HepG2 (cell line): ENCODE measurements around the gene SETD7. TPM values are rescaled to one million over a fixed set of nuclear protein-coding genes. Genes with fewer than 3 reads are reported as not detected.

Experiments
- ATAC-seq: fragments of 200-7000 bp; cut with Tn5 transposase; 3 replicates; pipeline ENCODE4 v1.9.1; 2020; ENCODE audit warnings: mild to moderate bottlenecking, moderate library complexity
- BruUV-seq: library from RNA; stranded (reverse); fragments of 400-500 nt; replicated peaks from 2 replicates; lab custom pipeline; 2021; lab: Mats Ljungman, UMichigan
- CTCF ChIA-PET: fragments of 300-600 bp; formaldehyde crosslinking; extraction: SDS; loops from one replicate; lab custom pipeline; 2021; ENCODE audit warnings: low total read pairs, inconsistent platforms, low intra/inter-chr PET ratio; lab: Yijun Ruan, JAX
- POLR2A ChIA-PET: fragments of 350-600 bp; sonication (Branson Sonifier 250); formaldehyde crosslinking; loops from one replicate; lab custom pipeline; 2020; ENCODE audit warnings: antibody characterized with exemption, inconsistent platforms; lab: Yijun Ruan, JAX
- DNase-seq: peaks from one replicate; pipeline ENCODE4 v3.0.0-alpha.2; 2015; ENCODE audit warnings: low spot score
- FAIRE-seq: peaks from 3 replicates; lab custom pipeline; 2011; peaks lifted over from hg19 to GRCh38; lab: Jason Lieb, UNC
- H2AFZ ChIP-seq: one replicate; pipeline ENCODE4 v1.6.1; 2011; ENCODE audit warnings: low read length, inconsistent platforms
- H3K27ac ChIP-seq: fragments of 300-600 bp; 3 replicates; pipeline ENCODE4 v1.8.0; 2011; ENCODE audit warnings: mixed run types, mild to moderate bottlenecking, mixed read lengths, low read length, inconsistent platforms; ENCODE audit not compliant: insufficient read depth; ENCODE audit errors: extremely low read length
- H3K27me3 ChIP-seq, 2 experiments: fragments of 200-600 bp in 1 of 2; 2 replicates in 1 of 2; 3 replicates in 1 of 2; pipeline versions ENCODE4 v1.6.0 to v1.8.0; 2011; ENCODE audit warnings: low read length in 2 of 2, mild to moderate bottlenecking in 2 of 2, moderate library complexity in 2 of 2, inconsistent platforms in 1 of 2; ENCODE audit not compliant: insufficient read depth in 2 of 2, control insufficient read depth in 1 of 2
- H3K36me3 ChIP-seq, 2 experiments: fragments of 200-600 bp in 1 of 2; replicated peaks in 1 of 2; 2 replicates in 1 of 2; 3 replicates in 1 of 2; pipeline versions ENCODE4 v1.5.1 to v1.8.0; 2011; ENCODE audit warnings: low read length in 2 of 2, inconsistent platforms in 1 of 2; ENCODE audit not compliant: insufficient read depth in 2 of 2, control insufficient read depth in 1 of 2
- H3K4me1 ChIP-seq: 2 replicates; pipeline ENCODE4 v1.5.1; 2012; ENCODE audit warnings: low read length, inconsistent platforms; ENCODE audit not compliant: insufficient read depth
- H3K4me2 ChIP-seq: 2 replicates; pipeline ENCODE4 v1.6.0; 2011; ENCODE audit warnings: low read depth, low read length, inconsistent platforms
- H3K4me3 ChIP-seq, 3 experiments: fragments of 200-600 bp in 1 of 3; sonication (generic), shearing (Covaris generic) in 1 of 3; replicated peaks in 1 of 3; 2 replicates each; pipeline ENCODE4 v1.5.1; 2011 to 2016; ENCODE audit warnings: low read length in 3 of 3, inconsistent platforms in 2 of 3, low read depth in 2 of 3, mild to moderate bottlenecking in 2 of 3, control low read depth in 1 of 3, mixed read lengths in 1 of 3; ENCODE audit not compliant: insufficient read depth in 1 of 3
- H3K79me2 ChIP-seq: one replicate; pipeline ENCODE4 v1.6.1; 2011; ENCODE audit warnings: low read length, inconsistent platforms; ENCODE audit not compliant: insufficient read depth
- H3K9ac ChIP-seq: 2 replicates; pipeline ENCODE4 v1.6.0; 2011; ENCODE audit warnings: mild to moderate bottlenecking, low read depth, low read length, inconsistent platforms; ENCODE audit not compliant: insufficient read depth
- H3K9me3 ChIP-seq: 2 replicates; pipeline ENCODE4 v1.5.1; 2012; ENCODE audit warnings: mild to moderate bottlenecking, low read length
- H4K20me1 ChIP-seq: 2 replicates; pipeline ENCODE4 v1.6.0; 2011; ENCODE audit warnings: inconsistent platforms, mild to moderate bottlenecking, low read length, moderate library complexity; ENCODE audit not compliant: insufficient read depth
- KMT2A ChIP-seq: sonication (generic); formaldehyde crosslinking; IDR thresholded peaks from 2 replicates; pipeline ENCODE4 v1.4.0; 2020; ENCODE audit warnings: missing genetic modification reagents
- PCBP1 ChIP-seq: fragments of 200-400 bp; formaldehyde crosslinking; IDR thresholded peaks from 2 replicates; pipeline ENCODE4 v1.6.1; 2017; ENCODE audit warnings: mild to moderate bottlenecking, low read depth, low read length, borderline replicate concordance
- SAP130 ChIP-seq: IDR thresholded peaks from 2 replicates; pipeline ENCODE4 v1.6.1; 2016; ENCODE audit warnings: low read depth
- SNAI1 ChIP-seq: sonication (generic); formaldehyde crosslinking; IDR thresholded peaks from 2 replicates; pipeline ENCODE4 v1.5.0; 2020; ENCODE audit warnings: mild to moderate bottlenecking, missing genetic modification reagents, borderline replicate concordance
- SNRNP70 ChIP-seq: fragments of 200-400 bp; formaldehyde crosslinking; IDR thresholded peaks from 2 replicates; pipeline ENCODE4 v1.6.1; 2017; ENCODE audit warnings: mild to moderate bottlenecking, low read depth, low read length, moderate library complexity
- TCF7 ChIP-seq: sonication (generic); IDR thresholded peaks from 2 replicates; pipeline ENCODE4 v1.6.1; 2016; ENCODE audit warnings: antibody characterized with exemption, low read depth
- U2AF1 ChIP-seq: fragments of 200-400 bp; formaldehyde crosslinking; optimal IDR thresholded peaks from 2 replicates; pipeline ENCODE3; 2017; ENCODE audit warnings: mild to moderate bottlenecking, low read depth, low read length
- ZNF782 ChIP-seq: sonication (generic); formaldehyde crosslinking; IDR thresholded peaks from 2 replicates; pipeline ENCODE4 v1.4.0; 2020; ENCODE audit warnings: missing genetic modification reagents, mild to moderate bottlenecking, borderline replicate concordance
- WGBS: methylation state at CpG from one replicate; pipeline ENCODE4 v1.1.6; 2017; ENCODE audit warnings: low lambda C conversion rate; 5-methylcytosine and 5-hydroxymethylcytosine counted together
- in situ Hi-C: cut with HindIII; loops from 2 replicates; pipeline ENCODE4 v1.10.0; 2017; ENCODE audit warnings: low pct_unique_long_range_greater_than_20kb; ENCODE audit not compliant: extremely low pct_ligation_motif_present
- intact Hi-C: fragments of 100-400 bp; cut with micrococcal nuclease; formaldehyde crosslinking; loops from one replicate; pipeline ENCODE4 v1.10.0; 2022; ENCODE audit not compliant: unreplicated experiment
- polyA plus RNA-seq, 8 experiments: library from polyadenylated mRNA; depleted of rRNA in 3 of 8; stranded (reverse) in 7 of 8; unstranded in 1 of 8; fragments of >200 nt; fragmentation: Illumina TruSeq in 4 of 8; extraction: Trizol in 4 of 8; gene quantifications; 2 replicates each; pipeline versions ENCODE4 v1.2.1 to v1.2.3, GENCODE V29; 2011 to 2016; ENCODE audit warnings: low read depth in 4 of 8, missing spikeins in 1 of 8, mixed read lengths in 1 of 8; ENCODE audit not compliant: insufficient read depth in 1 of 8
- total RNA-seq, 5 experiments: library from RNA; depleted of rRNA; stranded (reverse); fragments of >200 nt; fragmentation: Illumina TruSeq; extraction: Trizol; gene quantifications; 2 replicates each; pipeline ENCODE4 v1.2.3, GENCODE V29; 2016; ENCODE audit warnings: low read depth in 1 of 5
- TF ChIP-seq, protein P1 (sequence below): sonication (generic); formaldehyde crosslinking; IDR thresholded peaks from 2 replicates; pipeline ENCODE4 v1.4.0; 2020; ENCODE audit warnings: missing genetic modification reagents
- TF ChIP-seq, protein P2 (sequence below): fragments of 450-650 bp; IDR thresholded peaks from 2 replicates; pipeline ENCODE4 v1.6.1; 2016

The SETD7 gene
- total and polyA plus RNA-seq, 2 of the 13 experiments (the other 11 are each of a cell fraction or from before 2014, with no cell fraction given), result 0.08 to 0.22 TPM

GRCh38 chr4:139568206-139568955 is 12.4 kb upstream of the SETD7 start:
- Histone ChIP-seq H3K4me2 (no peak overlapping the region), H3K79me2 (no peaks in the 10 kb centered on the region), H3K9ac (no peak overlapping the region), H3K4me1 (no peaks in the 10 kb centered on the region), H3K4me3 (no peak overlapping the region), H3K27me3 (no peaks in the 10 kb centered on the region; a peak in 1 of 5 replicates), H3K36me3 (no peaks in the 10 kb centered on the region), H3K27ac (no peak overlapping the region), H2AFZ (no peak overlapping the region), H4K20me1 (no peaks in the 10 kb centered on the region), H3K9me3 (no peaks in the 10 kb centered on the region)
- ChIA-PET CTCF (no interaction called here), POLR2A (no interaction called here)
- 51% methylated on average over 7 of the region's 10 CpGs for WGBS
- BruUV-seq, result no TSS peak
- TF ChIP-seq SNAI1 (CRISPR knock-in tag) (no peak), ZNF782 (CRISPR knock-in tag) (no peak), TCF7 (no peak), SAP130 (no peak), PCBP1 (no peak), KMT2A (CRISPR knock-in tag) (no peak), U2AF1 (no peak), SNRNP70 (no peak)
- TF ChIP-seq, protein P1, sequence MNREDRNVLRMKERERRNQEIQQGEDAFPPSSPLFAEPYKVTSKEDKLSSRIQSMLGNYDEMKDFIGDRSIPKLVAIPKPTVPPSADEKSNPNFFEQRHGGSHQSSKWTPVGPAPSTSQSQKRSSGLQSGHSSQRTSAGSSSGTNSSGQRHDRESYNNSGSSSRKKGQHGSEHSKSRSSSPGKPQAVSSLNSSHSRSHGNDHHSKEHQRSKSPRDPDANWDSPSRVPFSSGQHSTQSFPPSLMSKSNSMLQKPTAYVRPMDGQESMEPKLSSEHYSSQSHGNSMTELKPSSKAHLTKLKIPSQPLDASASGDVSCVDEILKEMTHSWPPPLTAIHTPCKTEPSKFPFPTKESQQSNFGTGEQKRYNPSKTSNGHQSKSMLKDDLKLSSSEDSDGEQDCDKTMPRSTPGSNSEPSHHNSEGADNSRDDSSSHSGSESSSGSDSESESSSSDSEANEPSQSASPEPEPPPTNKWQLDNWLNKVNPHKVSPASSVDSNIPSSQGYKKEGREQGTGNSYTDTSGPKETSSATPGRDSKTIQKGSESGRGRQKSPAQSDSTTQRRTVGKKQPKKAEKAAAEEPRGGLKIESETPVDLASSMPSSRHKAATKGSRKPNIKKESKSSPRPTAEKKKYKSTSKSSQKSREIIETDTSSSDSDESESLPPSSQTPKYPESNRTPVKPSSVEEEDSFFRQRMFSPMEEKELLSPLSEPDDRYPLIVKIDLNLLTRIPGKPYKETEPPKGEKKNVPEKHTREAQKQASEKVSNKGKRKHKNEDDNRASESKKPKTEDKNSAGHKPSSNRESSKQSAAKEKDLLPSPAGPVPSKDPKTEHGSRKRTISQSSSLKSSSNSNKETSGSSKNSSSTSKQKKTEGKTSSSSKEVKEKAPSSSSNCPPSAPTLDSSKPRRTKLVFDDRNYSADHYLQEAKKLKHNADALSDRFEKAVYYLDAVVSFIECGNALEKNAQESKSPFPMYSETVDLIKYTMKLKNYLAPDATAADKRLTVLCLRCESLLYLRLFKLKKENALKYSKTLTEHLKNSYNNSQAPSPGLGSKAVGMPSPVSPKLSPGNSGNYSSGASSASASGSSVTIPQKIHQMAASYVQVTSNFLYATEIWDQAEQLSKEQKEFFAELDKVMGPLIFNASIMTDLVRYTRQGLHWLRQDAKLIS (CRISPR knock-in tag), result no peak
- TF ChIP-seq, protein P2, sequence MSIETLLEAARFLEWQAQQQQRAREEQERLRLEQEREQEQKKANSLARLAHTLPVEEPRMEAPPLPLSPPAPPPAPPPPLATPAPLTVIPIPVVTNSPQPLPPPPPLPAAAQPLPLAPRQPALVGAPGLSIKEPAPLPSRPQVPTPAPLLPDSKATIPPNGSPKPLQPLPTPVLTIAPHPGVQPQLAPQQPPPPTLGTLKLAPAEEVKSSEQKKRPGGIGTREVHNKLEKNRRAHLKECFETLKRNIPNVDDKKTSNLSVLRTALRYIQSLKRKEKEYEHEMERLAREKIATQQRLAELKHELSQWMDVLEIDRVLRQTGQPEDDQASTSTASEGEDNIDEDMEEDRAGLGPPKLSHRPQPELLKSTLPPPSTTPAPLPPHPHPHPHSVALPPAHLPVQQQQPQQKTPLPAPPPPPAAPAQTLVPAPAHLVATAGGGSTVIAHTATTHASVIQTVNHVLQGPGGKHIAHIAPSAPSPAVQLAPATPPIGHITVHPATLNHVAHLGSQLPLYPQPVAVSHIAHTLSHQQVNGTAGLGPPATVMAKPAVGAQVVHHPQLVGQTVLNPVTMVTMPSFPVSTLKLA, result no peak
- DNase-seq (no peak), FAIRE-seq (no peak), ATAC-seq (peak; percentile 66)
- intact Hi-C loops, result no loop called here
- in situ Hi-C loops, result no loop called here
